Measurements from ENCODE around the gene ALOXE3. TPM values are rescaled to one million over a fixed set of nuclear protein-coding genes. Genes with fewer than 3 reads are reported as not detected.

The ALOXE3 gene
- polyA plus RNA-seq, 1 experiment, result 0.04 TPM

DNA sequence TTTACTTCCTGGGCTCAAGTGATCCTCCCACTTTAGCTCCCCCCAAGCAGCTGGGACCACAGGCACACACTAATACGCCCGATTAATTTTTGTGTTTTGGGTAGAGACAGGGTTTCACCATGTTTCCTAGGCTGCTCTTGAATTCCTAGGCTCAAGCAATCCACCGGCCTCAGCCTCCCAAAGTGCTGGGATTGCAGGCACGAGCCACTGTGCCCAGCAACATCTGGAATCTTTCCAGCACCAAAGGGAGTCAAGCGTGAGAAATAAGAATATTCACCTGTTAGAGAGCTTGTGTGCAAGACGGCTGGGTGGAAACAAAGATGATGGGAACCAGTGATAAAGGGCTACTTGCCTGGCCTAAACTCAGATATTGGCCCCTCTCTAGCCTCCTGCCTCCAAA lies 16.6 kb downstream of the ALOXE3 start:
- TF ChIP-seq, protein P1, sequence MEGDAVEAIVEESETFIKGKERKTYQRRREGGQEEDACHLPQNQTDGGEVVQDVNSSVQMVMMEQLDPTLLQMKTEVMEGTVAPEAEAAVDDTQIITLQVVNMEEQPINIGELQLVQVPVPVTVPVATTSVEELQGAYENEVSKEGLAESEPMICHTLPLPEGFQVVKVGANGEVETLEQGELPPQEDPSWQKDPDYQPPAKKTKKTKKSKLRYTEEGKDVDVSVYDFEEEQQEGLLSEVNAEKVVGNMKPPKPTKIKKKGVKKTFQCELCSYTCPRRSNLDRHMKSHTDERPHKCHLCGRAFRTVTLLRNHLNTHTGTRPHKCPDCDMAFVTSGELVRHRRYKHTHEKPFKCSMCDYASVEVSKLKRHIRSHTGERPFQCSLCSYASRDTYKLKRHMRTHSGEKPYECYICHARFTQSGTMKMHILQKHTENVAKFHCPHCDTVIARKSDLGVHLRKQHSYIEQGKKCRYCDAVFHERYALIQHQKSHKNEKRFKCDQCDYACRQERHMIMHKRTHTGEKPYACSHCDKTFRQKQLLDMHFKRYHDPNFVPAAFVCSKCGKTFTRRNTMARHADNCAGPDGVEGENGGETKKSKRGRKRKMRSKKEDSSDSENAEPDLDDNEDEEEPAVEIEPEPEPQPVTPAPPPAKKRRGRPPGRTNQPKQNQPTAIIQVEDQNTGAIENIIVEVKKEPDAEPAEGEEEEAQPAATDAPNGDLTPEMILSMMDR (IDR thresholded peaks at IDR 0.05; ENCODE audit: low read depth, low read length), result no peak
- no peak for DNase-seq (ENCODE audit: low read depth, low spot score)
- ChIA-PET CTCF (interaction anchor here (0.8 to 4.2 kb wide), 4 partner anchors 9 to 28 kb away, joined by 4 to 24 read pairs (median 8); no protein-coding TSS in a partner anchor), POLR2A (no interaction called here)
- no peaks in the 10 kb centered on the region for H3K9me3 ChIP-seq (ENCODE audit: control insufficient read depth, insufficient read depth, low read length)
- H3K27me3 ChIP-seq (ENCODE audit: control insufficient read depth, insufficient read depth, low read length), result peaks cover 9% of the 10 kb centered on the region
- H3K4me3 ChIP-seq (ENCODE audit: low read depth, low read length), result no peak overlapping the region
- H3K27ac ChIP-seq (ENCODE audit: low read depth, low read length), result no peak overlapping the region

DNA sequence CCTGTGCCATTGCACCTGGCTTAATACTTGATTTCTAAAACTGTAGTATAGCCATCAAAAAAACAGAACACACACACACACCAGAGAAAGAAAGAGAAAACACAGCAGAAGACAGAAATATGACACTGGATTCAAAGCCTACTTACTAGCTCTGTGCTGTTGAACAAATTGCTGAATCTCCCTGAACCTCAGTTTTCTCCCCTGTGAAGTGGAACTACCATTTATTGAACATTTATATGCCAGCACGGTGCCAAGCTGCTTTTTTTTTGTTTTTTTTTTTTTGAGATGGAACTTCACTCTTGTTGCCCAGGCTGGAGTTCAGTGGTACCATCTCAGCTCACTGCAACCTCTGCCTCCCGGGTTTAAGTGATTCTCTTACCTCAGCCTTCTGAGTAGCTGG lies 17.6 kb downstream of the ALOXE3 start:
- H3K27ac ChIP-seq (ENCODE audit: low read depth, low read length), result no peak overlapping the region
- H3K27me3 ChIP-seq (ENCODE audit: control insufficient read depth, insufficient read depth, low read length), result peaks cover 13% of the 10 kb centered on the region
- TF ChIP-seq, protein P1 (IDR thresholded peaks at IDR 0.05; ENCODE audit: low read depth, low read length), result no peak
- no peaks in the 10 kb centered on the region for H3K9me3 ChIP-seq (ENCODE audit: control insufficient read depth, insufficient read depth, low read length)
- POLR2A ChIA-PET, result no interaction called here
- DNase-seq (ENCODE audit: low read depth, low spot score), result no peak
- H3K4me3 ChIP-seq (ENCODE audit: low read depth, low read length), result no peak overlapping the region
- CTCF ChIA-PET, result interaction anchor here (0.7 to 2.0 kb wide), 3 partner anchors 18 to 27 kb away, joined by 3 to 10 read pairs (median 5); no protein-coding TSS in a partner anchor

DNA sequence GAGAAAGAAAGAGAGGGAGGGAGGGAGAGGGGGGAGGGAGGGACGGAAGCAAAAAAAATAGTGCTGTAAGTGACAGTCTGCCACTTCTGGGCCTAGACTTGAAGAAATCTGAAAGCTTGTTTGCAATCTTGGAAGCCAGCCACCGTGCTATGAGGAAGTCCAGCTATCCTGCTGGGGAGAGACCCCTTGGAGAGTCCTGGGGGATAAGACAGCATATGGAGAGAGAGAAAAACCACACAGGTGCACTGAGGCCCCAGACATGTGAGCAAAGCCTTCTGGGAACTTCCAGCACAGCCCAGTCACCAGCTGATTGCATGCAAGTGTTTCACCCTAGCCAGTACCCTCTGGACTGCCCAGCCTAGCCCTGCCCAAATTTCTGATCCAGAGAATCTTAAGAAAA lies 18.2 kb downstream of the ALOXE3 start:
- H3K4me3 ChIP-seq (ENCODE audit: low read depth, low read length), result no peak overlapping the region
- ChIA-PET CTCF (interaction anchor here (0.7 to 2.0 kb wide), 2 partner anchors 19 to 26 kb away, joined by 3 to 10 read pairs; no protein-coding TSS in a partner anchor), POLR2A (no interaction called here)
- no peaks in the 10 kb centered on the region for H3K9me3 ChIP-seq (ENCODE audit: control insufficient read depth, insufficient read depth, low read length)
- H3K27me3 ChIP-seq (ENCODE audit: control insufficient read depth, insufficient read depth, low read length), result peaks cover 18% of the 10 kb centered on the region
- no peak for DNase-seq (ENCODE audit: low read depth, low spot score)
- H3K27ac ChIP-seq (ENCODE audit: low read depth, low read length), result no peak overlapping the region
- TF ChIP-seq, protein P1 (IDR thresholded peaks at IDR 0.05; ENCODE audit: low read depth, low read length), result no peak

DNA sequence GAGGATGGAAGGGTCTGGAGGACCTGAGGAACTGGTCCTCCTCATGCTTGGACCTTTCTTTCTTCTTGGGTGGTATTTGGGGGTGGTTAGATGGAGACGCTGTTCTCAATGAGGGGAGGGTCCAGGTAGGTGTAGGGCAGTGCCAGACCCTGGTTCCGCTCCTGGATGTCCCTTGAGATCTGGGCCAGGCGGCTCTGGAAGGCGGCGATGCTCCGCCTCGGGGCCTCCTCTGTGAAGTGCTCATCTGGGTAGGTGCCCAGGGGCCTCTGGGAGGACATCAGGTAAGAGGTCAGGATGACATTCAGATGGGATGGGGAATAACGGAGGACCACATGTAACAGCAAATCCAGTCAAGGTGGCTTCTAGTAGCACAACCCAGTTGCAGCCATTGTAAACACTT lies 21.8 kb downstream of the ALOXE3 start:
- H3K9me3 ChIP-seq (ENCODE audit: control insufficient read depth, insufficient read depth, low read length), result no peaks in the 10 kb centered on the region
- H3K27ac ChIP-seq (ENCODE audit: low read depth, low read length), result no peak overlapping the region
- CTCF ChIA-PET, result interaction anchor here (1.0 kb wide), 1 partner anchor 23 kb away, joined by 5 read pairs; no protein-coding TSS in a partner anchor
- DNase-seq (ENCODE audit: low read depth, low spot score), result no peak
- TF ChIP-seq, protein P1 (IDR thresholded peaks at IDR 0.05; ENCODE audit: low read depth, low read length), result no peak
- POLR2A ChIA-PET, result no interaction called here
- peaks cover 13% of the 10 kb centered on the region for H3K27me3 ChIP-seq (ENCODE audit: control insufficient read depth, insufficient read depth, low read length)
- H3K4me3 ChIP-seq (ENCODE audit: low read depth, low read length), result no peak overlapping the region

DNA sequence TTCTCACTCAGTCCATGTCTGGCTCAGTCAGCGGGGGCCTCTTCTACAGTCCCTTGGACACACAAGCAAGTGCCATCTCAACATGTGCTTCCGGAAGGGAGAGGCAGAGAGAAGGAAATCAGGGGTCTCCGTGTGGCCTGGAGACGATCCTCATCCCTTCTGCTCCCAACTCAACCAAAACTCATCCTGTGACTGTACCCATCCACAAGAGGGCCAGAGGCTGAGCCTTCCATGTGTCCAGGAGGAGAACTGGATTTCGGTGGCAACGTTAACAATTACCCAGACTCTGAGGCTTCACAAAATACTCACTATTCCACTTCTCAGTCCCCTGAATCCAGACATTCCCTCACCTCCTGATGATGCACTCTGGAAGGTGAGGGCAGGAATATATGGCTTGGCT lies 23.0 kb downstream of the ALOXE3 start:
- Histone ChIP-seq H3K27ac (ENCODE audit: low read depth, low read length) (no peak overlapping the region), H3K4me3 (ENCODE audit: low read depth, low read length) (no peak overlapping the region), H3K27me3 (ENCODE audit: control insufficient read depth, insufficient read depth, low read length) (peaks cover 19% of the 10 kb centered on the region), H3K9me3 (ENCODE audit: control insufficient read depth, insufficient read depth, low read length) (no peaks in the 10 kb centered on the region)
- no peak for DNase-seq (ENCODE audit: low read depth, low spot score)
- TF ChIP-seq, protein P1 (IDR thresholded peaks at IDR 0.05; ENCODE audit: low read depth, low read length), result peak; percentile 10; the same call in 1 of the 2 replicates
- POLR2A ChIA-PET, result no interaction called here
- CTCF ChIA-PET, result interaction anchor here (0.6 to 3.2 kb wide), 3 partner anchors 15 to 42 kb away, joined by 3 to 42 read pairs (median 8); partner anchors contain the start of gene ALOXE3

Measured in AG04450 (cell line).